ENCODE measurements around the gene ELP2. TPM values are rescaled to one million over a fixed set of nuclear protein-coding genes. Genes with fewer than 3 reads are reported as not detected.

ELP2 gene
- total RNA-seq, 2 experiments from 2014 or later = 40.3 to 50.5 TPM

- no peaks in the 10 kb centered on the region for H3K79me2 ChIP-seq (ENCODE audit: insufficient read depth, low read depth, low read length)
- no TSS peak for BruUV-seq (replicated peaks)
- intact Hi-C loops (cut with micrococcal nuclease; ENCODE audit: unreplicated experiment) = no loop called here
- no peak overlapping the region for H3K27ac ChIP-seq (ENCODE audit: low read depth, low read length, poor library complexity, severe bottlenecking)
- ChIA-PET POLR2A (no interaction called here), CTCF (ENCODE audit: unreplicated experiment) (no interaction called here)
- no peak overlapping the region for H3K4me2 ChIP-seq (ENCODE audit: low read length)
- H3K4me1 ChIP-seq (ENCODE audit: insufficient read depth, low read length, poor library complexity, severe bottlenecking) = peaks cover 30% of the 10 kb centered on the region
- TF ChIP-seq EZH2phosphoT487 (IDR thresholded peaks at IDR 0.05; ENCODE audit: borderline replicate concordance, low read depth, low read length) = no peak
- no peak for TF ChIP-seq CTCF (conservative IDR thresholded peaks at IDR 0.05; ENCODE audit: low read length)
- H3K36me3 ChIP-seq (ENCODE audit: insufficient read depth, low read length) = peaks cover 84% of the 10 kb centered on the region
- DNase-seq (ENCODE audit: low spot score) = no peak
- H4K20me1 ChIP-seq (ENCODE audit: insufficient read depth, low read length) = no peaks in the 10 kb centered on the region
- H3K9me2 ChIP-seq (ENCODE audit: insufficient read depth, low read length) = no peaks in the 10 kb centered on the region
- no peak overlapping the region for H2AFZ ChIP-seq (ENCODE audit: low read length)
- no peak overlapping the region for H3K4me3 ChIP-seq (ENCODE audit: low read depth, low read length, poor library complexity, severe bottlenecking)
- H3K9me3 ChIP-seq (ENCODE audit: low read length) = no peaks in the 10 kb centered on the region
Measured at GRCh38 chr18:36153771-36154170, 24.1 kb downstream of the ELP2 start.

GRCh38 chr18:36155851-36156757 lies 26.4 kb downstream of the ELP2 start:
- ChIA-PET POLR2A (interaction anchor here (3.5 kb wide), 1 partner anchor 12 kb away, joined by 12 read pairs; no protein-coding TSS in a partner anchor), CTCF (ENCODE audit: unreplicated experiment) (no interaction called here)

More at GRCh38 chr18:36155851-36156757, 26.4 kb downstream of the ELP2 start:
- Histone ChIP-seq H3K4me3 (ENCODE audit: low read depth, low read length, poor library complexity, severe bottlenecking) (no peak overlapping the region), H3K9me2 (ENCODE audit: insufficient read depth, low read length) (no peaks in the 10 kb centered on the region), H3K4me2 (ENCODE audit: low read length) (no peak overlapping the region), H3K36me3 (ENCODE audit: insufficient read depth, low read length) (peaks cover 83% of the 10 kb centered on the region), H3K9me3 (ENCODE audit: low read length) (no peaks in the 10 kb centered on the region), H2AFZ (ENCODE audit: low read length) (no peak overlapping the region), H4K20me1 (ENCODE audit: insufficient read depth, low read length) (no peaks in the 10 kb centered on the region), H3K79me2 (ENCODE audit: insufficient read depth, low read depth, low read length) (no peaks in the 10 kb centered on the region), H3K27ac (ENCODE audit: low read depth, low read length, poor library complexity, severe bottlenecking) (no peak overlapping the region), H3K4me1 (ENCODE audit: insufficient read depth, low read length, poor library complexity, severe bottlenecking) (peaks cover 7% of the 10 kb centered on the region)
- intact Hi-C loops (cut with micrococcal nuclease; ENCODE audit: unreplicated experiment) = no loop called here
- TF ChIP-seq CTCF (conservative IDR thresholded peaks at IDR 0.05; ENCODE audit: low read length) (no peak), EZH2phosphoT487 (IDR thresholded peaks at IDR 0.05; ENCODE audit: borderline replicate concordance, low read depth, low read length) (no peak)
- BruUV-seq (replicated peaks) = no TSS peak
- DNase-seq (ENCODE audit: low spot score) = no peak

Measured in OCI-LY7 (cell line).